GM18505 (cell line): ENCODE measurements around the gene SHROOM2.
"Not testable (repeated sequence)": the region's sequence is repeated elsewhere in the genome, so short reads cannot be mapped to it uniquely, and the experiment has no call there.

ENCODE experiments used
- ATAC-seq: cut with Tn5 transposase; IDR thresholded peaks from one replicate; pipeline ENCODE4 v1.9.1; 2021; ENCODE audit not compliant: unreplicated experiment
- POLR2A ChIP-seq: IDR thresholded peaks from 4 replicates; pipeline ENCODE4 v1.6.1; 2011; ENCODE audit warnings: borderline replicate concordance; ENCODE audit not compliant: insufficient read depth, insufficient read length; ENCODE audit errors: extremely low read depth

Gene SHROOM2

DNA sequence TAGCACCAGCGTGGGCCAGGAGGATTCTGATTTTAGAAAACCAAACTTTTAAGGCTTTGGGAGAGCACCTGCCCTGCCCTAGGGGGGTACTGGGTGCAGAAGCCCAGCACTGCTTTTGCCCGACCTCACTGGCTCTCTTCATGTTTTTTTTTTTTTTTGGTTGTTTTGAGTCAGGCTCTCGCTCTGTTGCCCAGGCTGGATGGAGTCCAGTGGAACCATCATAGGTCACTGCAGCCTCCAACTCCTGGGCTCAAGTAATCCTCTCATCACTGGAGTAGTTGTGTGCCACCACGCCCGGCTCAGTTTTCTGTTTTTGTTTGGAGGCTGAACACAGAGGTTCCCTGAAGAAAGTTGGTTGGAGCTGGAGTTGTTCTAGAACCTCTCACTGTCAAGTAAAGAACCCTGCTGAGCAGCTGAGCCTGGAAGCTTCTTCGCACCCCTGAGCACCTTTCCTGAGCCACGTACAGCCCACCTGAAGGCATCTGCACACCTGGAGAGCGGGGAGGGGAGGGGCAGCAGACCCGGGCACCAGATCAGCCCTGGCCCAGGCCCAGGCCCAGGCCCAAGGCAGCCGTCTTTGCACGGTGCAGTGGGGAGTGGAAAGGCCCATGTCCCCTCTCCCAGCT, 49.5 kb downstream of the SHROOM2 start:
- no peak for TF ChIP-seq POLR2A
- no peak for ATAC-seq

DNA sequence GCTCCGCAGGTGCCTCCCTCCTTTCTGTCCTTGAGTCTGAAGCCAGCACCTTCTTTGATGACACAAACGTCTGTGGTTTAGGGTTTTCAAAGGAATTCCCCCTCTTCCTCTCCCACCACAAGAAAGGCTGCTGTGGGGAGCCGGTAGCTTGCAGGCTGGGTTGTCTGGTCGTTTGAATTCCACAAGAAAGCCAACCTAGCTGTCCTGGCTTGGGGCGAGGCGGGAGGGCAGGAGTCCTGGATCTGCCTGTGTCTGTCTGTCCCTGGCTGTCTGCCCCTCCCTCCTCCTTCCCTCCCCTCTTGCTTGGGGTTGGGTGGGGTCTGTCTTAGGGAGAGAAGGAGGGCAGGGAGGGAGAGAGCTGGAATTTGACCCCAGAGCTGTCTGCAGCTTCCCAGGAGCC, 56.3 kb downstream of the SHROOM2 start:
- TF ChIP-seq POLR2A: no peak
- ATAC-seq: no peak

DNA sequence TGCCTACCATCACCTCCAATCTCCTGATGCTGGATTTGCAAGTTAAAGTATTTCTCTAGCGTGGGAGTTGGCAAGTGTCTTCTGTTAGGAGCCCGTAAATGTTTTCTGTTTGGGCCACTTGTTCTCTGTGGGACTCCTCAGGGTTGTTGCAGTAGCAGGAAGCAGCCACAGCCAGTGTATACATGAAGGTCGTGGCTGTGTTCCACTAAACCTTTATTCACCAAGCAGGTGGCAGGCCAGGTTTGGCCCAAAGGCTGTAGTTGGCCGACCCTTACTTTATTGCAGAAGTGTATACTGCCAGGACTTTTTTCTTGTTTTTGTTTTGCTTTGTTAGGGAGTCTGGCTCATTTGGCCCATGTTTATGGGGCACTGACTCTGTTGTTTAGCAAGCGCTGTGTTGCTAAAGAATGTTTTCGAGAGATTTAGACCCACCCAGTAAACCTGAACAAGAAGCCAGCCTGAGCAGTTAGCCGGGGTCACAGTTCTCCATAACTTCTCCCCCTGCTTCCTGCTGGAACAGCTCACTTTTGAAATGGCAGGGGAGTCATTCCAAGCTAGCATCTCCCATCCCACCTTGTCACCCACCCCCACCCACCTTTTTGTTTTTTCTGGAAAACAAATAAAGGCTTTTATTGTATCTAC, 58.8 kb downstream of the SHROOM2 start:
- ATAC-seq: no peak
- TF ChIP-seq POLR2A: no peak

DNA sequence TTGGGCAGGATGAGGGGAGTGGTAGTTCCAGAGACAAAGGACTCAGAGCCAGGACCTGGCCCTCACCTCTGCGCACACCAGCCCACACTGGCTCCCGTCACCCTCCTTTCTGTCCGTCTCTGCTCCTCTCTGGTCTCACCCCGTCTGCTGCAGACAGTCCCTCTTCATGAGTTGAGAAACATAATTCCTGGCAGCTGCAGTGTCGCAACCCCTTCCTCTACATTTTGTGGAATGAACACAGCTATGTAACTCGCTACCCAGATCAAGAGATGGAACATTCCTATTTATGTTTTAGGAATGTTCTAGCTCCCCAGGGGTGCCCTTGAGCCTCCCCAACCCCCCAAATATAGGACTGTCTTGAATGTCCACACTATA, 59.3 kb downstream of the SHROOM2 start:
- no peak for ATAC-seq
- TF ChIP-seq POLR2A: no peak

DNA sequence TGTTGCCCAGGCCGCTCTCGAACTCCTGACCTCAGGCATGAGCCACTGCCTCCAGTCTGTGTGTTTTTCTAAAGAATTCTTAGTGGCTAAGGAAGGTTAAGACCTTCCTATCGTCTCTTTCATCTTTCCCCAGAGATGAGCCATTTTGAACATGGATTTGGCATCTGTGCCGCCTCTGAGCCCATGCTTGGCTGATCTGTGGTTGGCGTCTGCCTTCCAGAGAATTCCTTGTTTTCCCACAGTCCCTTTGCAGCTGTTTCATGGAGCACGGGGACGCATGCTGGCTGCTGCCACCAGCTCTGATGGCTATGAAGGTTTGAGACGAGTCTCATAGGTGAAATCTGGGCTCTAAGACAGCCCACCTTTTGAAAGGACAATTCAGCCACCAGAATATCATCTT, 60.4 kb downstream of the SHROOM2 start:
- TF ChIP-seq POLR2A: no peak
- no peak for ATAC-seq

DNA sequence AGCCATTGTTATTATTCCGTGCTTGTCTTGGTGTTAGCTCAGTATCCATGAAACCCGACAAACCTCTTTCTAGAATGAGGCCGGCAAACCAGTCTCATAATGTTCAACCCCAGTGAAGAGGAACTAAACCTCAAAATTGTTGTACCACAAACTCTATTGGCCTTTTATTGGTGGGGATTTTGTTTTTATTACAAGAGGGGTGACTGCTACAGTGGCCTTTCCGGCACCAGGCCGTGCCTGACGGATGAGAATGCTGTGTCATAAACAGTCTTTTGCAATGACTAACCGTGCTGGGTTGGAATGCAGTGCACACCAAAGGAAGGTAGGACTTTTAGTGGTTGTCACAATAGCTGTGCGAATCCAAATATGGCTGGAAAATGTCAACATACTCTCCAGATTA, 60.8 kb downstream of the SHROOM2 start:
- TF ChIP-seq POLR2A: no peak
- ATAC-seq: no peak

GRCh38 chrX:9848718-9849479, 62.7 kb downstream of the SHROOM2 start:
- no peak for TF ChIP-seq POLR2A
- no peak for ATAC-seq

GRCh38 chrX:9851890-9852289, 65.7 kb downstream of the SHROOM2 start:
- no peak for ATAC-seq

GRCh38 chrX:9853307-9853706, 67.1 kb downstream of the SHROOM2 start:
- ATAC-seq: no peak
- TF ChIP-seq POLR2A: no peak

More at GRCh38 chrX:9851890-9852289, 65.7 kb downstream of the SHROOM2 start:
- TF ChIP-seq POLR2A: no peak

GRCh38 chrX:9855561-9856283, 69.5 kb downstream of the SHROOM2 start:
- TF ChIP-seq POLR2A: no peak
- no peak for ATAC-seq

DNA sequence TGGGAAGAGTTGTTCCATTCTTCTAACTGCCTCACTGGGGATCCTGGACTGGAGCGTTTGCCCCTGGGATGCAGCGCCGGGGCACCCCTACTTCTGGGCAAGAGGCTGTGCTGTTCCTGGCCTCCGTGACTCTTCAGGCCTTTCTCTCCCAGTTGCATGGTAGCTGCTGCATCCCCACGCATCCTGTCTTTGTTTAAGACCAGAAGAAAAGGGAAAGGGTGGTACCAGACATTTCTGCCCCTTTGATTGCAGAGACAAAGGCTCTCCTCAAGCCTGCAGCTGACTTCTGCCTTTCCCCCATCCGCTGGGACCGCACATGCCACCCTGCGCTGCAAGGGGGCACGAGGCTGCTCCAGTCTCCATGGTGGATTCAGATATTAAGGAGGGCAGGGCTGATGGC, 70.4 kb downstream of the SHROOM2 start:
- TF ChIP-seq POLR2A: no peak
- ATAC-seq: no peak

GRCh38 chrX:9857575-9858474, 71.6 kb downstream of the SHROOM2 start:
- no peak for TF ChIP-seq POLR2A
- no peak for ATAC-seq

DNA sequence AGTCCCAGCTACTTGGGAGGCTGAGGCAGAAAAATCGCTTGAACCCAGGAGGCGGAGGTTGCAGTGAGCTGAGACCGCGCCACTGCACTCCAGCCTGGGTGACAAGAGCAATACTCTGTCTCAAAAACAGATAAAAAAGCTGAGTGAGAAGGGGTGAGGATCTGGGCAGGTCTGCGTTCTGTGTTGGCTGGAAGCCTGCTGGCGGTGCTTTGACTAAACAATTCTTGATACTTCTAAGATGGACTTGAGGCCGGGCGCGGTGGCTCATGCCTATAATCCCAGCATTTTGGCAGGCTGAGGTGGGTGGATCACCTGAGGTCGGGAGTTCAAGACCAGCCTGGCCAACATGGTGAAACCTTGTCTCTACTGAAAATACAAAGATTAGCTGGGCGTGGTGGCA, 72.5 kb downstream of the SHROOM2 start:
- not testable (repeated sequence) for ATAC-seq
